IMR-90 (cell line): ENCODE results near the gene PSEN1. TPM values are rescaled to one million over a fixed set of nuclear protein-coding genes. Genes with fewer than 3 reads are reported as not detected.

Source experiments
- ATAC-seq: fragments of 200-7000 bp; cut with Tn5 transposase; 2 replicates; pipeline ENCODE4 v1.9.1; 2020; ENCODE audit warnings: low read depth, mild to moderate bottlenecking, moderate library complexity
- BruUV-seq: library from RNA; stranded (reverse); fragments of 400-500 nt; replicated peaks from 2 replicates; lab custom pipeline; 2021; lab: Mats Ljungman, UMichigan
- CTCF ChIA-PET: fragments of 300-600 bp; formaldehyde crosslinking; extraction: SDS; loops from one replicate; lab custom pipeline; 2021; ENCODE audit warnings: antibody characterized with exemption; lab: Yijun Ruan, JAX
- POLR2A ChIA-PET: fragments of 300-600 bp; sonication (Branson Sonifier 250); formaldehyde crosslinking; loops from one replicate; lab custom pipeline; 2022; ENCODE audit warnings: antibody characterized with exemption; ENCODE audit not compliant: unreplicated experiment; lab: Charles Lee
- DNase-seq: peaks from one replicate; pipeline ENCODE4 v3.0.0; 2013
- H2AFZ ChIP-seq: replicated peaks from 2 replicates; pipeline ENCODE3; 2013; ENCODE audit warnings: low read length, mild to moderate bottlenecking; ENCODE audit not compliant: poor library complexity
- H2AK5ac ChIP-seq: 2 replicates; pipeline ENCODE4 v1.6.1; 2013; ENCODE audit warnings: low read depth, low read length, inconsistent platforms
- H2AK9ac ChIP-seq: replicated peaks from 2 replicates; pipeline ENCODE3; 2013; ENCODE audit warnings: mild to moderate bottlenecking, low read depth, low read length, moderate library complexity; ENCODE audit not compliant: poor library complexity
- H2BK120ac ChIP-seq: 2 replicates; pipeline ENCODE4 v1.6.1; 2013; ENCODE audit warnings: low read depth, low read length, inconsistent platforms
- H2BK15ac ChIP-seq: 3 replicates; pipeline ENCODE4 v1.6.1; 2013; ENCODE audit warnings: low read depth, low read length, inconsistent platforms
- H2BK20ac ChIP-seq: 2 replicates; pipeline ENCODE4 v1.6.1; 2013; ENCODE audit warnings: low read depth, mild to moderate bottlenecking, inconsistent platforms, low read length, moderate library complexity
- H2BK5ac ChIP-seq: 2 replicates; pipeline ENCODE4 v1.6.1; 2013; ENCODE audit warnings: mild to moderate bottlenecking, low read depth, low read length, inconsistent platforms; ENCODE audit not compliant: poor library complexity, severe bottlenecking
- H3K14ac ChIP-seq: replicated peaks from 2 replicates; pipeline ENCODE4 v1.6.1; 2013; ENCODE audit warnings: low read depth, low read length, inconsistent platforms
- H3K18ac ChIP-seq: 2 replicates; pipeline ENCODE4 v1.6.1; 2013; ENCODE audit warnings: low read depth, low read length, control low read depth
- H3K23ac ChIP-seq: 2 replicates; pipeline ENCODE4 v1.6.1; 2013; ENCODE audit warnings: low read depth, low read length, inconsistent platforms
- H3K27ac ChIP-seq: 2 replicates; pipeline ENCODE4 v1.5.1; 2013; ENCODE audit warnings: mild to moderate bottlenecking, control low read depth, low read length; ENCODE audit not compliant: insufficient read depth
- H3K27me3 ChIP-seq: 2 replicates; pipeline ENCODE4 v1.6.1; 2013; ENCODE audit warnings: low read length; ENCODE audit not compliant: control insufficient read depth, insufficient read depth
- H3K36me3 ChIP-seq: 2 replicates; pipeline ENCODE4 v1.6.1; 2013; ENCODE audit warnings: low read length, mixed read lengths; ENCODE audit not compliant: control insufficient read depth, insufficient read depth
- H3K4ac ChIP-seq: 2 replicates; pipeline ENCODE4 v1.6.1; 2013; ENCODE audit warnings: low read depth, low read length, inconsistent platforms
- H3K4me1 ChIP-seq: 2 replicates; pipeline ENCODE4 v1.6.1; 2013; ENCODE audit warnings: low read length, mixed read lengths; ENCODE audit not compliant: control insufficient read depth, insufficient read depth
- H3K4me2 ChIP-seq: 2 replicates; pipeline ENCODE4 v1.6.1; 2013; ENCODE audit warnings: low read depth, mild to moderate bottlenecking, control low read depth, low read length, moderate library complexity
- H3K4me3 ChIP-seq: 2 replicates; pipeline ENCODE4 v1.5.1; 2013; ENCODE audit warnings: low read depth, mild to moderate bottlenecking, control low read depth, low read length, moderate library complexity; ENCODE audit not compliant: insufficient read depth
- H3K56ac ChIP-seq: 2 replicates; pipeline ENCODE4 v1.6.1; 2013; ENCODE audit warnings: low read length, inconsistent platforms; ENCODE audit not compliant: insufficient read depth; ENCODE audit errors: extremely low read depth
- H3K79me1 ChIP-seq, 2 experiments: 2 replicates each; pipeline ENCODE4 v1.6.1; 2013; ENCODE audit warnings: low read length in 2 of 2, inconsistent platforms in 1 of 2, low read depth in 1 of 2
- H3K9ac ChIP-seq: 2 replicates; pipeline ENCODE4 v1.6.1; 2013; ENCODE audit warnings: low read depth, low read length, control low read depth
- H3K9me1 ChIP-seq: 2 replicates; pipeline ENCODE4 v1.6.1; 2013; ENCODE audit warnings: low read length, inconsistent platforms; ENCODE audit not compliant: insufficient read depth
- H3K9me3 ChIP-seq: 2 replicates; pipeline ENCODE4 v1.6.1; 2013; ENCODE audit warnings: low read length; ENCODE audit not compliant: control insufficient read depth, insufficient read depth
- H4K20me1 ChIP-seq: 2 replicates; pipeline ENCODE4 v1.6.1; 2013; ENCODE audit warnings: low read length, inconsistent platforms; ENCODE audit not compliant: insufficient read depth
- H4K5ac ChIP-seq: 2 replicates; pipeline ENCODE4 v1.6.1; 2013; ENCODE audit warnings: mild to moderate bottlenecking, low read depth, low read length, control low read depth
- H4K8ac ChIP-seq, 2 experiments: 2 replicates each; pipeline ENCODE4 v1.6.1; 2013; ENCODE audit warnings: low read depth in 2 of 2, low read length in 2 of 2, control low read depth in 1 of 2, inconsistent platforms in 1 of 2
- H4K91ac ChIP-seq: 2 replicates; pipeline ENCODE4 v1.6.1; 2013; ENCODE audit warnings: low read depth, low read length, inconsistent platforms; ENCODE audit not compliant: insufficient read depth
- NFE2L2 ChIP-seq: fragments of 150-350 bp; IDR thresholded peaks from 2 replicates; pipeline ENCODE4 v1.6.1; 2016; ENCODE audit warnings: low read depth, mild to moderate bottlenecking, low read length
- RFX5 ChIP-seq: IDR thresholded peaks from 2 replicates; pipeline ENCODE4 v1.8.0; 2012; ENCODE audit warnings: low read depth, mild to moderate bottlenecking, low read length, moderate library complexity
- WGBS, 2 experiments: methylation state at CpG; one replicate each; pipeline versions ENCODE4 v1.1.5 to v1.1.7; 2013; ENCODE audit warnings: missing lambda C conversion rate in 2 of 2; ENCODE audit not compliant: insufficient read length in 1 of 2; ENCODE audit errors: extremely low coverage in 2 of 2; 5-methylcytosine and 5-hydroxymethylcytosine counted together
- dilution Hi-C: fragments of 300-500 bp; cut with HindIII; formaldehyde crosslinking; loops from one replicate; pipeline ENCODE4 v1.14.3; 2018; ENCODE audit warnings: low sequenced_read_pairs; ENCODE audit not compliant: unreplicated experiment
- in situ Hi-C: fragments of 300-500 bp; cut with MboI; formaldehyde crosslinking; loops from 3 replicates; pipeline ENCODE4 v1.14.3; 2019; ENCODE audit warnings: low sequenced_read_pairs, inconsistent platforms, mixed read lengths
- intact Hi-C: fragments of 100-400 bp; cut with micrococcal nuclease; formaldehyde crosslinking; loops from 2 replicates; pipeline ENCODE4 v1.10.0; 2022
- polyA plus RNA-seq, 3 experiments: library from polyadenylated mRNA; depleted of rRNA; stranded (reverse); fragments of >200 nt; gene quantifications; 2 replicates each; pipeline ENCODE4 v1.2.3, GENCODE V29; 2012; ENCODE audit warnings: low replicate concordance in 1 of 3
- total RNA-seq: library from RNA; depleted of rRNA; stranded (reverse); fragments of >200 nt; gene quantifications from 2 replicates; pipeline ENCODE4 v1.2.3, GENCODE V29; 2012

PSEN1 gene
- total and polyA plus RNA-seq, 2 of the 4 experiments (the other 2 are of a cell fraction), result 14.8 to 62.7 TPM

GRCh38 chr14:73140811-73141323, 4.6 kb downstream of the PSEN1 start:
- Histone ChIP-seq H3K9ac (no peak overlapping the region), H2BK15ac (no peak overlapping the region), H3K4me3 (no peak overlapping the region), H3K9me1 (peaks cover 16% of the 10 kb centered on the region), H4K5ac (no peak overlapping the region), H3K27ac (no peak overlapping the region), H2BK5ac (no peak overlapping the region), H4K8ac (no peak overlapping the region; a peak in 1 of 4 replicates), H2BK20ac (no peak overlapping the region), H3K56ac (no peak overlapping the region), H3K14ac (no peak overlapping the region), H3K9me3 (no peaks in the 10 kb centered on the region), H3K4me1 (peaks cover 7% of the 10 kb centered on the region), H3K4me2 (no peak overlapping the region), H2AFZ (no peak overlapping the region), H2AK5ac (no peak overlapping the region), H2BK120ac (no peak overlapping the region), H3K23ac (peak overlapping the region; percentile 54), H3K18ac (no peak overlapping the region), H3K36me3 (no peaks in the 10 kb centered on the region), H3K27me3 (no peaks in the 10 kb centered on the region), H4K20me1 (peaks cover 42% of the 10 kb centered on the region), H2AK9ac (no peak overlapping the region), H3K79me1 (peaks cover 5 to 64% of the 10 kb centered on the region in 2 experiments; a peak in 3 of 4 replicates), H4K91ac (no peak overlapping the region), H3K4ac (no peak overlapping the region)
- dilution Hi-C loops, result no loop called here
- POLR2A ChIA-PET, result no interaction called here
- TF ChIP-seq NFE2L2 (no peak), RFX5 (no peak)
- no CpG with 5 or more reads among the region's 1 CpG for WGBS, 2 experiments
- ATAC-seq, result no peak
- CTCF ChIA-PET, result no interaction called here
- BruUV-seq, result no TSS peak
- no peak for DNase-seq
- in situ Hi-C loops, result no loop called here
- intact Hi-C loops, result no loop called here
